ENCODE data around the gene SETSIP.
"Not testable (repeated sequence)": the region's sequence is repeated elsewhere in the genome, so short reads cannot be mapped to it uniquely, and the experiment has no call there.

The SETSIP gene

DNA sequence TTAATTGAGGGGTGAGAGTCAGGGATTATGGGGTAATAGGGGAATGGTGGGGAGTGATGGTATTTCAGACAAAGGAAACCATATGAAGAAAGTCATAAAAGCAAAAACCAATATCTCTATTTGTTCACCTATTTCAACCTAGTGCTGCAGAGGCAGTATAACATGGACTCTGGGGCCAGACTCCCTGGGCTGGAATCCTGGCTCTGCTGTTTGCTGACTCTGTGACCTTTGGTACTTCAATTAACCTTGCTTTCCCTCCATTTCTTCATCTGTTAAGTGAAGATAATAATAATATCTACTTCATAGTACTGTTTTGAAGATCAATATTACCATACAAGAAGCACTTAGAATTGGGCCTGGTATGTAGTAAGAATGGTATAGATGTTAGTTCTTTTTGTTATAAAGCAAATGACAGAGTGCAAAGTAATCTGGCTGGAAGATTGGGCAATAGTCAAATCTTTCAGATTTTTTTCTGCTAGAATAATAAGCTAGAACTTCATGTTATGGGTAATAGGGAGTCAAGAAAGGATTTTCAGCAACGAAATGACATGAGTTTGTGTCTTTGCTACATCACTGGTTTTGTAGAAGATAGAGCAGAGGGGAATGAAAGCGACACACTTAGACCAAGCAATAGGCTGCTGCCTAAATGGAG lies 36.4 kb downstream of the SETSIP start:
- TF ChIP-seq, protein P1, sequence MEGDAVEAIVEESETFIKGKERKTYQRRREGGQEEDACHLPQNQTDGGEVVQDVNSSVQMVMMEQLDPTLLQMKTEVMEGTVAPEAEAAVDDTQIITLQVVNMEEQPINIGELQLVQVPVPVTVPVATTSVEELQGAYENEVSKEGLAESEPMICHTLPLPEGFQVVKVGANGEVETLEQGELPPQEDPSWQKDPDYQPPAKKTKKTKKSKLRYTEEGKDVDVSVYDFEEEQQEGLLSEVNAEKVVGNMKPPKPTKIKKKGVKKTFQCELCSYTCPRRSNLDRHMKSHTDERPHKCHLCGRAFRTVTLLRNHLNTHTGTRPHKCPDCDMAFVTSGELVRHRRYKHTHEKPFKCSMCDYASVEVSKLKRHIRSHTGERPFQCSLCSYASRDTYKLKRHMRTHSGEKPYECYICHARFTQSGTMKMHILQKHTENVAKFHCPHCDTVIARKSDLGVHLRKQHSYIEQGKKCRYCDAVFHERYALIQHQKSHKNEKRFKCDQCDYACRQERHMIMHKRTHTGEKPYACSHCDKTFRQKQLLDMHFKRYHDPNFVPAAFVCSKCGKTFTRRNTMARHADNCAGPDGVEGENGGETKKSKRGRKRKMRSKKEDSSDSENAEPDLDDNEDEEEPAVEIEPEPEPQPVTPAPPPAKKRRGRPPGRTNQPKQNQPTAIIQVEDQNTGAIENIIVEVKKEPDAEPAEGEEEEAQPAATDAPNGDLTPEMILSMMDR (IDR thresholded peaks at IDR 0.05; ENCODE audit: insufficient read depth, low read depth, low read length, missing control alignments) = no peak
- no peak for DNase-seq (ENCODE audit: low read depth)
- no peak overlapping the region for H3K4me3 ChIP-seq (ENCODE audit: low read length)

DNA sequence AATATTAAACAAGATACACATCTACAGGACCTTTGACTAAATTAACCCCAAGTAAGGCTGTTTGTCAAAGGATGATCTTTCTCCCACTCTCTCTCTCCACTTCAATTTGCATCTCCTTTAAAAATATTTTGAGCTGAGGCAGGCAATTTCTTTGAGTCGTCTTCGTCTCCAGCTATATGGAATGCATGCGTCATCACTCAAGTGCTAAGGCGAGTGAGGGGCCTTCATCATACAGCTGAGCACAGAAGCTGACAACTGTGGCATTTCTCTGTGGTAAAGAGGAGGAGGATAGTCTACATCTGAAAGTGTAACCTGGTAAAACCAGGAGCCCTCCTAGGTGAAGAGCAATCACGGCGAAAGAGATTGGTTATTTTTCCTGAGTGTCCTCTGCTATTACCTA lies 37.8 kb downstream of the SETSIP start:
- no peak overlapping the region for H3K4me3 ChIP-seq (ENCODE audit: low read length)
- DNase-seq (ENCODE audit: low read depth) = peak; percentile 7
- TF ChIP-seq, protein P1 (IDR thresholded peaks at IDR 0.05; ENCODE audit: insufficient read depth, low read depth, low read length, missing control alignments) = no peak

DNA sequence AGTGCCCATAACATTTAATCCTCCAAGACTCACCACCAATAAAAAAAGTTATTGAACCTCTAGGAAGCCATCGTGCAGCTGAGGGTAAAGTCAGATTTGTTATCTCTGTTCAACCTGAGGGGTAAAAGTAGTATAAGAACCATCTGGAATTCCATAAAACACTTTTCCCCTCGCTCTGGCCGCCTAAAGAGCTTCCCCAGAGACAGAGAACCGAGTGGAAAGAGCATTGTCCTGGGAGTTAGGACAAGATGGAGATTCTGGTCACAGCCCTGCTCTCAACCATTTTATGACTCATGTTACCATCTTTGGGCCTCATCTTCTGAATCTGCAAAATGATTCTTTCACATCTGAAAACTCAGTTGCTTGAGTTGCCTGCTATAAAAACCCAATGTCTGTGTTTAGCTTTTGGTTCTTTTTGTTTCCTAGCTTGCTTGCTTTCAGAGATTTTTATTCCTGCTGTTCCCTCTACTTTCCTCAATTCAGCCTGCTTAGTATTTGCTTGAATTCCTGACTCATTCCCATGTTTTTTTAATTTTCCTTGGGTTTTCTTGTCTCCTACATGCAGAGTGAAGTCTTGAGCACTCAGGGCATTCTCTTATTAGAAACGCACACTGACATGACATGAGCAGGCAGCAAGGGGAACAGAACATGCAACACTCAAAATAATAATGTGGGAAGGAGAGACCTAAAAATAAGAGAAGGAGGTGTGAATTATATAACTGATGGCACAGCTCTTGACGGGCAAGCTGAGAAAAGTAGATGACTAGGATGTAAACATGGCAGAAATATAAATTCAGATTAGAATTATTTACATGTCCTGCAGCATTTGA lies 43.7 kb downstream of the SETSIP start:
- TF ChIP-seq, protein P1 (IDR thresholded peaks at IDR 0.05; ENCODE audit: insufficient read depth, low read depth, low read length, missing control alignments) = no peak

DNA sequence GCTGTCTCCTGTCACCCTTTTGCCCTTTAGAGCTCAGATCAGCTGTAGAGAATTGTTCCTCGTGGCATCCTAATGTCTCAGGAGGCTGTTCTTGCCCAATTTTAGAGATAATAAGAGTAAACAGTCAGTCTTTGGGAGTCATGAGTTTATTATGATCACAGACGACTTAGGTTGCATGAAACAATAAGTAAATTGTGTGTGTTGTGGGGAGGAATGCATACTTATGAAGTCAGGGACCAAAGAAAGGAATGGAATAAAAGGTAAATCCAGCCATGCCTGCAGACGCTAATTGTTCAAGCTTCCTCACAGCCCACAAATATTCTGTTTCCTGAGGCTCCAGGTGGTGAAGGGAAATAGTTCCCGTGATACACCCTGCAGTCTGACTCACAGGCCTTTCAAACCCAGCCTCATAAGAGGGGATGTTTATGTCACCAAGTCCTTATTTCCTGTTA lies 44.5 kb downstream of the SETSIP start:
- TF ChIP-seq, protein P1 (IDR thresholded peaks at IDR 0.05; ENCODE audit: insufficient read depth, low read depth, low read length, missing control alignments) = no peak
- H3K4me3 ChIP-seq (ENCODE audit: low read length) = no peak overlapping the region
- DNase-seq (ENCODE audit: low read depth) = peak; percentile 79

More for the DNA sequence above, 43.7 kb downstream of the SETSIP start:
- no peak for DNase-seq (ENCODE audit: low read depth)
- H3K4me3 ChIP-seq (ENCODE audit: low read length) = no peak overlapping the region

DNA sequence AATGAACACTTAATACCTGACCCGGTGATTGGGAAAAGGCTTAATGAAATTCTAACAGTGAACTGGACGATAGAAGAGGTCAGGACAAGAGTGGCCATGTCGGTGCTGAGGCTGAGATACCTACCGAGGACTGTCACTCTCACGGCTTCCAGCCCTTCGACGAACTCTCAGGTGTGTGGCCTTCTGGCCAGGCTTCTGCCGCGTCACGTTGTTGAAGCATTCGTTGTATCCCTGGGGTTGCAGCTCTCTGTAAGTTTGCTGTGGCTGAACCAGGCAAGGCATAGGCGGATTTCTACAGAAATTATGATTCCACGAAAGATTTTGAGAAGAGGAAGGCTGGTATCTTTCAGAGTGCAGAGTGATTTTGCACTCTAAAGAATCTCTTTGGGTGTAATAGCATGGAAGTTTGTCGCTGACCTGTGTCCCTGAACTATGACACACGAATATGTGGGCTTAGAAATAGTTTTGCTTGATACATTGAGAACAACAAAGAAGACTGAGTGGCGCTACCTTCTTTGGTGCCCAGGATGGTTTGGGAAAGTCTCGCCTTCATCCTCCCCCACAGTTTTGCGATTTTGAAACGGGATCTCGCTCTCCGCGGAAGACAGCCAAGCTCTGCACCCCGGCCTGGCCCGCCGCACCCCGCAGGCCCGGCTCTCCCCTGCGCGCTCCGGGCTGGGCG lies 45.8 kb downstream of the SETSIP start:
- peak overlapping the region; percentile 35 for H3K4me3 ChIP-seq (ENCODE audit: low read length)

DNA sequence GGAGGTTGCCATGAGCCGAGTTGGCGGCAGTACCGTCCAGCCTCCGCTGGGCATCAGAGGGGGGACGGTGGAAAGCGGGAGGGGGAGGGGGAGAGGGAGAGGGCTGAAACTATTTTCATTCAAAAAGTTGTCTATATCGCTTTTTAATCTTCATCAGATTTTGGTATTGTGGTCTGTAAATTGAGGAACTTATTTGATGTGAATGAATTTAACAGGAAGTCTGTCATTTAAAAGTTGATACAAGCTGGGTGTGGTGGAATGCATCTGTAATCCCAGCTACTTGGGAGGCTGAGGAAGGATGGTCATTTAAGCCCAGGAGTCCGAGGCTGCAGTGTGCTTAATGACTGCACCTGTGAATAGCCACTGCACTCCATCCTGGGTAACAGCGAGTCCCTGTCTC lies 48.4 kb downstream of the SETSIP start:
- DNase-seq (ENCODE audit: low read depth) = no peak
- TF ChIP-seq, protein P1 (IDR thresholded peaks at IDR 0.05; ENCODE audit: insufficient read depth, low read depth, low read length, missing control alignments) = no peak
- H3K4me3 ChIP-seq (ENCODE audit: low read length) = no peak overlapping the region

More for the DNA sequence above, 45.8 kb downstream of the SETSIP start:
- TF ChIP-seq, protein P1 (IDR thresholded peaks at IDR 0.05; ENCODE audit: insufficient read depth, low read depth, low read length, missing control alignments) = no peak
- DNase-seq (ENCODE audit: low read depth) = no peak

DNA sequence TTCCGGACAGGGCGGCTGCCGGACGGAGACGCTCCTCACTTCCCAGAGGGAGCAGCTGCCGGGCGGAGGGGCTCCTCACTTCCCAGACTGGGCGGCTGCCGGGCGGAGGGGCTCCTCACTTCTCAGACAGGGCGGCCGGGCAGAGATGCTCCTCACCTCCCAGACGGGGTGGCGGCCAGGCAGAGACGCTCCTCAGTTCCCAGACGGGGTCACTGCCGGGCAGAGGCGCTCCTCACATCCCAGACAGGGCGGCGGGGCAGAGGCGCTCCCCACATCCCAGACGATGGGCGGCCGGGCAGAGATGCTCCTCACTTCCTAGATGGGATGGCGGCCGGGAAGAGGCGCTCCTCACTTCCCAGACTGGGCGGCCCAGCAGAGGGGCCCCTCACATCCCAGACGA lies 49.2 kb downstream of the SETSIP start:
- H3K4me3 ChIP-seq (ENCODE audit: low read length); DNase-seq (ENCODE audit: low read depth): not testable (repeated sequence)

Measured in epithelial cell of esophagus (primary cell).